ENCODE results near the gene NTM. TPM values are rescaled to one million over a fixed set of nuclear protein-coding genes. Genes with fewer than 3 reads are reported as not detected.

The NTM gene
- polyA plus RNA-seq, 2 donors, result 0.24 to 1.1 TPM

DNA sequence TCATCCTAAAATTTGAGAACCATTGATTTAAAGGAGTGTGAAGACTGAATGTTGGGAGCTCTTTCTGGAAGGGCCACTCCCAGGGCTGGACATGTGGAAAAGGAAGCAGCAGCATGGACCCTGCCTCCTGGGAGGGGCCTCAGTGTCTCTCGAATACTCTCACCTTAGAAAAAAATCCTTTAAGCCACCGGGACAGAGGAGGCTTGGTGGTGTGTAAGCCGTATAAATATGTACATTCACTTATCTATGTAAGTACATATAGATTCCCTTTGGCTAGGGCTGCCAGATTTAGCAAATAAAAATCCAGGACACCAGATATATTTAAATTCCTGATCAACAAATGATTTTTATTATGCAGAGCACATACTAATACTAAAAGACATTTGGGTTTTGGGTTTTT is 17.6 kb downstream of the NTM start:
- no peak overlapping the region for H3K27ac ChIP-seq (ENCODE audit: low read depth in 2 of 2, low read length in 1 of 2)
- no peak overlapping the region for H3K4me3 ChIP-seq (ENCODE audit: low read depth in 1 of 2, low read length in 2 of 2)
- H3K27me3 ChIP-seq (ENCODE audit: control insufficient read depth in 1 of 2, insufficient read depth in 2 of 2, low read length in 2 of 2), result no peaks in the 10 kb centered on the region
- 66 to 76% methylated on average over 3 of the region's 3 CpGs for WGBS, 2 donors
- no peaks in the 10 kb centered on the region for H3K4me1 ChIP-seq (ENCODE audit: control insufficient read depth in 2 of 2, insufficient read depth in 2 of 2, low read length in 1 of 2)
- no peaks in the 10 kb centered on the region for H3K9me3 ChIP-seq (ENCODE audit: control insufficient read depth in 2 of 2, insufficient read depth in 1 of 2, low read depth in 1 of 2, low read length in 1 of 2)
- H3K36me3 ChIP-seq (ENCODE audit: control insufficient read depth in 2 of 2, insufficient read depth in 2 of 2, low read length in 1 of 2), result no peaks in the 10 kb centered on the region

DNA sequence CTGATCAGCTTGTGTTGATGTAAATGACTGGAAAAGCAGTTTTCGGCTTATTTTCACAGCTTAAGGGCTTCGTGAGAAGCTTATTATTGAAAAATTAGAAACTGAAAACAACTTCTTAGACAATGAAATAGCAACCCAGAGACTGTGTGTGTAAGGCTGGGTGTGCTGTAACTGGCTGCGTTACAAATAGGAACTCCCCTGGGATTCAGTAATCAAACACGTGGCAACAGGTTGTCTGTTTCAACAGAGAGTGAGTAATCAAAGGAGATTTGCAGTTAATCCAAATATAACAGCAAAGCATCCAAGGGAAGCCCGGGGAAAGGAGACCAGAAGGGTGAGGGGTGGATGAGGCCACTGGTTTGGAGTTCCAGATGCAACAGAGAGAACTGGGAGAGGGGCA is 19.2 kb downstream of the NTM start:
- no peaks in the 10 kb centered on the region for H3K36me3 ChIP-seq (ENCODE audit: control insufficient read depth in 2 of 2, insufficient read depth in 2 of 2, low read length in 1 of 2)
- WGBS, 2 donors, result 29 to 48% methylated on average over 5 of the region's 5 CpGs
- no peaks in the 10 kb centered on the region for H3K4me1 ChIP-seq (ENCODE audit: control insufficient read depth in 2 of 2, insufficient read depth in 2 of 2, low read length in 1 of 2)
- H3K4me3 ChIP-seq (ENCODE audit: low read depth in 1 of 2, low read length in 2 of 2), result peak overlapping the region in 1 of 2 donors; percentile 35
- H3K9me3 ChIP-seq (ENCODE audit: control insufficient read depth in 2 of 2, insufficient read depth in 1 of 2, low read depth in 1 of 2, low read length in 1 of 2), result no peaks in the 10 kb centered on the region
- no peaks in the 10 kb centered on the region for H3K27me3 ChIP-seq (ENCODE audit: control insufficient read depth in 1 of 2, insufficient read depth in 2 of 2, low read length in 2 of 2)
- peak overlapping the region in 1 of 2 donors; percentile 24 for H3K27ac ChIP-seq (ENCODE audit: low read depth in 2 of 2, low read length in 1 of 2)

DNA sequence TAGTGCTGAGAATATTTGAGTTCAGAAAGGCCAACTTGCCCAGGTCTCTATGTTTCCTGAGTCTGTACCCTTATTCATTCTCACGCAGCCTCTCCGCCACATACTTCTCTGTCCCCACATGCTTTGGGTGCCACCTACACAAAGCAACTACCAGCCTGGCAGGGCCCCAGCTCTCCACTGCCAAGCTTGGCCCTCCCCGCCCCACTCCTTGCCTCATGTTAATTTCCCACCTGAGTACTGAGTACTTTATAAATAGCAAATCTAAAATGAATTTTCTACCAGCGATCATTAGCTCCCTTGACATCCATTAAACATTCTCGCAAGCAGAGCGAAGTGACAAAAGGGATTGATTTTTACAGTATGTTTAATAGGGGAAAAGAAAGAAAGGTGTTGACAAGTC is 20.8 kb downstream of the NTM start:
- Histone ChIP-seq H3K4me3 (ENCODE audit: low read depth in 1 of 2, low read length in 2 of 2) (no peak overlapping the region), H3K27me3 (ENCODE audit: control insufficient read depth in 1 of 2, insufficient read depth in 2 of 2, low read length in 2 of 2) (no peaks in the 10 kb centered on the region), H3K36me3 (ENCODE audit: control insufficient read depth in 2 of 2, insufficient read depth in 2 of 2, low read length in 1 of 2) (no peaks in the 10 kb centered on the region), H3K4me1 (ENCODE audit: control insufficient read depth in 2 of 2, insufficient read depth in 2 of 2, low read length in 1 of 2) (no peaks in the 10 kb centered on the region), H3K9me3 (ENCODE audit: control insufficient read depth in 2 of 2, insufficient read depth in 1 of 2, low read depth in 1 of 2, low read length in 1 of 2) (no peaks in the 10 kb centered on the region), H3K27ac (ENCODE audit: low read depth in 2 of 2, low read length in 1 of 2) (no peak overlapping the region)
- 70 to 82% methylated on average over 6 of the region's 6 CpGs for WGBS, 2 donors

DNA sequence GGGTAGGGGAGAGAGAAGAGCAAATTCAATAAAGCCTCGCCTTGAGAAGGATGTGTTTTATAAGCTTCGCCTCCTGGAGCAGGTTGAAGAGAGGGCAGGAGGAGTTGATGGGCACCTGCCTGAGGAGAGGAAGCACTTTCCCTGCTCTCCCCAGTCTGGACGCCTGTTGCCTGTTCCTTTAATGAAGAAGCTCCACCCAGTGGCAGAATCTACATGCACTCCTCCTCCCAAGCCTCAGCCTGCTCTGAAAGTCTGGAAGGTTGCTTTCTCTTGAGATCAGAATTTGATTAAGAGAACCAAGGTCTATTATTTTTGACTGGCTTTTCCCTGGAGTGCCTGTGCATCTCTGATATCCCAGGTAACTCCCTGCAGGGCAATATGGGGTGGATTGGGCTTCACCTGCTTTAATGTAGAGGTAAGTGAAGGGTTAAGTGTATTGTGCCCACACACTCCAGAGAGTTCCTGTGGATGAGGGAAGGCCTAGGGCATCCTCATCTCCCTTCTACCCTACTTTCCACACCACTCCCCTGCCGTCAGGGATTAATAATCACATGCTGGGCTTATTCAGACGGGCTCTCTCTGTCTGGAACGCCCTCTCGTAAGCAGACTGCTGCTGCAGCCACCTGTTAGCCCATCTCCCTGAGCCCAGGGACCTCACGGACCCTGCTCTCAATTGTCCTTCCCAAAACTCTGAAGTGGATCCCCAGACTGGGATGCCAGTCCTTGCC is 22.3 kb downstream of the NTM start:
- Histone ChIP-seq H3K27me3 (ENCODE audit: control insufficient read depth in 1 of 2, insufficient read depth in 2 of 2, low read length in 2 of 2) (no peaks in the 10 kb centered on the region), H3K36me3 (ENCODE audit: control insufficient read depth in 2 of 2, insufficient read depth in 2 of 2, low read length in 1 of 2) (no peaks in the 10 kb centered on the region), H3K9me3 (ENCODE audit: control insufficient read depth in 2 of 2, insufficient read depth in 1 of 2, low read depth in 1 of 2, low read length in 1 of 2) (no peaks in the 10 kb centered on the region), H3K27ac (ENCODE audit: low read depth in 2 of 2, low read length in 1 of 2) (no peak overlapping the region), H3K4me3 (ENCODE audit: low read depth in 1 of 2, low read length in 2 of 2) (no peak overlapping the region), H3K4me1 (ENCODE audit: control insufficient read depth in 2 of 2, insufficient read depth in 2 of 2, low read length in 1 of 2) (no peaks in the 10 kb centered on the region)
- 65 to 66% methylated on average over 8 of the region's 8 CpGs for WGBS, 2 donors

DNA sequence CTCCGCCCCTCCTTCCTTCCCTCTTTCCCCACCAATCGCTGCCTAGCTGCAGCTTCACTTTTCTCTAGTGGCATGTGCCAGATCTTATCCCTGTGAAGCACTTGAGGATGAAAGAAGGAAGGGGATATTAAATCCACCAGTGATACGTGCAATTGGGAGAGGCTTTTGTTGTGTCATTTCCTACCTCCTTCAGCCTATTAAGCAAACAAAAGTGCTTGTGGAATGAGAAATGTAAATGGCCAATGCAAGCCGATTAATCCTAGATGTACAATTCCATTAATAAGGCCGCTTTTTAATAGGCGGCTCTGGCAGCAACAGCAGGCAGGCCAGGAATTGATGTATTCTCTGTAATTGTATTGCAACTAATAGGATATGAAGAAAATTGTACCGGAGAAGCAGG is 23.3 kb downstream of the NTM start:
- Histone ChIP-seq H3K4me3 (ENCODE audit: low read depth in 1 of 2, low read length in 2 of 2) (no peak overlapping the region), H3K27me3 (ENCODE audit: control insufficient read depth in 1 of 2, insufficient read depth in 2 of 2, low read length in 2 of 2) (no peaks in the 10 kb centered on the region), H3K9me3 (ENCODE audit: control insufficient read depth in 2 of 2, insufficient read depth in 1 of 2, low read depth in 1 of 2, low read length in 1 of 2) (no peaks in the 10 kb centered on the region), H3K36me3 (ENCODE audit: control insufficient read depth in 2 of 2, insufficient read depth in 2 of 2, low read length in 1 of 2) (no peaks in the 10 kb centered on the region), H3K4me1 (ENCODE audit: control insufficient read depth in 2 of 2, insufficient read depth in 2 of 2, low read length in 1 of 2) (no peaks in the 10 kb centered on the region), H3K27ac (ENCODE audit: low read depth in 2 of 2, low read length in 1 of 2) (no peak overlapping the region)
- WGBS, 2 donors, result 86 to 90% methylated on average over 7 of the region's 7 CpGs

DNA sequence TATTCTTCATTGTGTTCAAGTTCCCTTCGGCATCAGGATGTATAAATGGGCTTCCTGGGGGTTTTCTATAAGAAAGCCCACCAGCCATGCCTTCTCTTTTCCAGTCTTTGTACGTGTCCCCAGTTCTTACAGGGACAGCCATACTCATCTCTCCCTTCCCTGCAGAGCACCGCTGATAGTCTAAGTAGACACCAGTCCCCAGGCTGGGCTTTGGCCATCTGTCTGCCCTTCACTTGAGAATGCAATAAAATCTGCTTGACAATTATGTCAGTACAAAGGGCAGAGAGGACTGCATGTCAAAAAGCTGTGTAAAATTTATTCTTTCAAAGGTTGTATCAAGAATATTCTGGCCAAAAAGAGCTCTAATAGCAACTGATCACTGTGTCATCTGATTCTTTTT is 27.3 kb downstream of the NTM start:
- WGBS, 2 donors, result 74 to 80% methylated on average over 3 of the region's 3 CpGs
- Histone ChIP-seq H3K4me1 (ENCODE audit: control insufficient read depth in 2 of 2, insufficient read depth in 2 of 2, low read length in 1 of 2) (no peaks in the 10 kb centered on the region), H3K36me3 (ENCODE audit: control insufficient read depth in 2 of 2, insufficient read depth in 2 of 2, low read length in 1 of 2) (no peaks in the 10 kb centered on the region), H3K27ac (ENCODE audit: low read depth in 2 of 2, low read length in 1 of 2) (no peak overlapping the region), H3K4me3 (ENCODE audit: low read depth in 1 of 2, low read length in 2 of 2) (no peak overlapping the region), H3K27me3 (ENCODE audit: control insufficient read depth in 1 of 2, insufficient read depth in 2 of 2, low read length in 2 of 2) (no peaks in the 10 kb centered on the region), H3K9me3 (ENCODE audit: control insufficient read depth in 2 of 2, insufficient read depth in 1 of 2, low read depth in 1 of 2, low read length in 1 of 2) (no peaks in the 10 kb centered on the region)

DNA sequence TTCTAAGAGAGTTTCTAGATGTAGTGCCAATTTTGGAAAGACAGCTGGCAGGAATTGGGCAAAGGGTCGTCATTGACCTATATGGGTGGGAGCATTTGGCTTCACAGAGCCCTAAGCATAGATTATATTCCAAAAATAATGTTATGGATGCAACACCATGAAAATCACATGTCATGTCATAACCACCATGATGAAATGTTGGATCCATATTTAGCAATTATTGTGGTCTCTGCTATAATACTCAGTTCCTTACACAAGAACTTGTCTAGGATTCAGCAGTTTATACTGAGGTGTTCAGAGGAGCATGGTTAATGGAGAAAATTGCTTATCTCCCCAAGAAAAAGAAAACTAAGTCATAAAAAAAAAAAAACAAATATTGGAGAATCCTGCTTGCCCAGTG is 31.6 kb downstream of the NTM start:
- 63 to 72% methylated on average over 1 of the region's 1 CpG for WGBS, 2 donors
- no peaks in the 10 kb centered on the region for H3K27me3 ChIP-seq (ENCODE audit: control insufficient read depth in 1 of 2, insufficient read depth in 2 of 2, low read length in 2 of 2)
- no peak overlapping the region for H3K4me3 ChIP-seq (ENCODE audit: low read depth in 1 of 2, low read length in 2 of 2)
- H3K36me3 ChIP-seq (ENCODE audit: control insufficient read depth in 2 of 2, insufficient read depth in 2 of 2, low read length in 1 of 2), result no peaks in the 10 kb centered on the region
- no peaks in the 10 kb centered on the region for H3K9me3 ChIP-seq (ENCODE audit: control insufficient read depth in 2 of 2, insufficient read depth in 1 of 2, low read depth in 1 of 2, low read length in 1 of 2)
- H3K4me1 ChIP-seq (ENCODE audit: control insufficient read depth in 2 of 2, insufficient read depth in 2 of 2, low read length in 1 of 2), result no peaks in the 10 kb centered on the region
- H3K27ac ChIP-seq (ENCODE audit: low read depth in 2 of 2, low read length in 1 of 2), result no peak overlapping the region

DNA sequence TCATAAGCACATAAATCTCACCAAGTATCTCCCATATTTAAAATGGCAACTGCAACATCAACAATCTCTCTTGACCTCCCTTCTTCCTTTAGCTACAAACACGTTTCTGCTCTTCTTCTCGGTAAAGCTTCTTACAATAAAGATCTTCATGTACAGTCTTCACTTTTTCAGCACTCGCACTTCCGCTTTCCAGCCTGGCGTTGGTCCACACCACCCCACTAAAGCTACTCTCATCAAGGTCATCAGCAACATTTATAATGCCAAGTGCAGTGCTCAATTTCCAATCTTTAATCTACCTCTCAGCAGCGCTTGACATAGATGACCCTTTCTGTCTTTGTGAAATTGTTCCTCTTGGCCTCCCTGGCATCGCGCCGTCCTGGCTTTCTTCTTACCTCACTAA is 33.6 kb downstream of the NTM start:
- H3K27ac ChIP-seq (ENCODE audit: low read depth in 2 of 2, low read length in 1 of 2), result no peak overlapping the region
- no peak overlapping the region for H3K4me3 ChIP-seq (ENCODE audit: low read depth in 1 of 2, low read length in 2 of 2)
- H3K4me1 ChIP-seq (ENCODE audit: control insufficient read depth in 2 of 2, insufficient read depth in 2 of 2, low read length in 1 of 2), result no peaks in the 10 kb centered on the region
- no peaks in the 10 kb centered on the region for H3K36me3 ChIP-seq (ENCODE audit: control insufficient read depth in 2 of 2, insufficient read depth in 2 of 2, low read length in 1 of 2)
- H3K9me3 ChIP-seq (ENCODE audit: control insufficient read depth in 2 of 2, insufficient read depth in 1 of 2, low read depth in 1 of 2, low read length in 1 of 2), result no peaks in the 10 kb centered on the region
- 89% methylated on average over 9 of the region's 9 CpGs for WGBS, 2 donors
- no peaks in the 10 kb centered on the region for H3K27me3 ChIP-seq (ENCODE audit: control insufficient read depth in 1 of 2, insufficient read depth in 2 of 2, low read length in 2 of 2)

DNA sequence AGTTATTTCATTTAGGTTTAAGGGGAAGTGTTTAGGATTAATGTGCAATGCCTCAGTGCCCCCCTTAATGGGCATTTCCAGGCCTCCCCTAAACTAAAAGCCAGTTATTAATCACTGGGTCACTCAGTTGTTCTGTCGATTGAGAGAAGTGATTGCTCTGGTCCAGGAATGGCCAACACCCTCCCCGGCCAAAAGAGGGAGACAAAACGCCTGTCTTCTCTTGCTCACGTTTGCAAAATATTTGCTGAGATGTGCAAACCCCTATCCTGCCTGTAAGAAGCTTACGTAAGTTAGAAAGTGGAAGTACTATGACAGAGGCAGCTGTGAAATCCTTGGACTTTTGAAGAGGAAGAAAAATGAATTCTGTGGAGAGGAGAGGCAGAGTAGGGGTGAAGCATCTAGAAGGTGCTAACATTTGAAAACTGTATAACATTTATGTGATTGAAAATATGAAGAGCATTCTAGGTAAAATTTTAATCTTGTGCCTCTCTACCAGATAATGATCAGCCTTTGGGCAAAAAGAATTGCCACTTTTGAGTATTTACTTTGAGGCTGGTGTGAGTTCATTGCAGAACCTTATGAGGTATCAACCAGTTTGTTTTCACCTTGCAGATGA is 37.7 kb downstream of the NTM start:
- 29 to 41% methylated on average over 5 of the region's 5 CpGs for whole genome bisulfite sequencing, 2 donors
- H3K4me1 ChIP-seq (ENCODE audit: control insufficient read depth in 2 of 2, insufficient read depth in 2 of 2, low read length in 1 of 2), result no peaks in the 10 kb centered on the region
- no peak overlapping the region for H3K27ac ChIP-seq (ENCODE audit: low read depth in 2 of 2, low read length in 1 of 2)
- no peaks in the 10 kb centered on the region for H3K36me3 ChIP-seq (ENCODE audit: control insufficient read depth in 2 of 2, insufficient read depth in 2 of 2, low read length in 1 of 2)
- H3K27me3 ChIP-seq (ENCODE audit: control insufficient read depth in 1 of 2, insufficient read depth in 2 of 2, low read length in 2 of 2), result no peaks in the 10 kb centered on the region
- no peak overlapping the region for H3K4me3 ChIP-seq (ENCODE audit: low read depth in 1 of 2, low read length in 2 of 2)
- H3K9me3 ChIP-seq (ENCODE audit: control insufficient read depth in 2 of 2, insufficient read depth in 1 of 2, low read depth in 1 of 2, low read length in 1 of 2), result no peaks in the 10 kb centered on the region

DNA sequence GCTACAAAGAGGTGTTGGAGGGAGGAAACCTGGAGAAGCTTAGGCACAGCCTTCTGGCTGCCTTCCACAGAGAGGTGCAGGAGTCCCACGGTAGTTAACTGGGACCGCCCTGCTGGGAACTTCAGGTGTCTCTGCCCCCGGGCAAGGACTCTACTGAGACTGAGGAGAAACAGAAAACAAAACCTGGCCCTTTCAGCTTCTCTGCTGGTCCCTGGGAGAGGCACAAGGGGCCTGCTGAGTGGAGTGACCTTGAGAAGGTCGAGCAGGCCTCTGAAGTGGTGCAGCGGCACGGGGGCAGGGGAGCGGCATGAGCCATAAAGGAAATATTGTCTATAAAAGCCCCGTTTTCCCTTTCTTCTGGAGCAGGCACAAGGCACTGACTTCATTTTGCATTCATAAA is 38.9 kb downstream of the NTM start:
- no peaks in the 10 kb centered on the region for H3K27me3 ChIP-seq (ENCODE audit: control insufficient read depth in 1 of 2, insufficient read depth in 2 of 2, low read length in 2 of 2)
- WGBS, 2 donors, result 49 to 57% methylated on average over 8 of the region's 8 CpGs

More for the DNA sequence above, 38.9 kb downstream of the NTM start:
- no peaks in the 10 kb centered on the region for H3K9me3 ChIP-seq (ENCODE audit: control insufficient read depth in 2 of 2, insufficient read depth in 1 of 2, low read depth in 1 of 2, low read length in 1 of 2)
- no peaks in the 10 kb centered on the region for H3K4me1 ChIP-seq (ENCODE audit: control insufficient read depth in 2 of 2, insufficient read depth in 2 of 2, low read length in 1 of 2)
- H3K36me3 ChIP-seq (ENCODE audit: control insufficient read depth in 2 of 2, insufficient read depth in 2 of 2, low read length in 1 of 2), result no peaks in the 10 kb centered on the region
- H3K27ac ChIP-seq (ENCODE audit: low read depth in 2 of 2, low read length in 1 of 2), result no peak overlapping the region
- no peak overlapping the region for H3K4me3 ChIP-seq (ENCODE audit: low read depth in 1 of 2, low read length in 2 of 2)
